ES-I3 (cell line): Measurements from ENCODE around the gene ATP13A3.

Experiments used
- H3K36me3 ChIP-seq: 2 replicates; pipeline ENCODE4 v1.6.1; 2013; ENCODE audit warnings: mild to moderate bottlenecking, low read length, control low read depth, moderate library complexity; ENCODE audit not compliant: insufficient read depth
- H3K4me1 ChIP-seq: 2 replicates; pipeline ENCODE4 v1.6.1; 2013; ENCODE audit warnings: mild to moderate bottlenecking, control low read depth, low read length; ENCODE audit not compliant: insufficient read depth
- H3K9ac ChIP-seq: 2 replicates; pipeline ENCODE4 v1.6.1; 2013; ENCODE audit warnings: low read depth, mild to moderate bottlenecking, low read length, moderate library complexity
- H3K9me3 ChIP-seq: 2 replicates; pipeline ENCODE4 v1.6.1; 2013; ENCODE audit warnings: mild to moderate bottlenecking, low read length, moderate library complexity; ENCODE audit not compliant: control insufficient read depth, insufficient read depth

ATP13A3 gene

DNA sequence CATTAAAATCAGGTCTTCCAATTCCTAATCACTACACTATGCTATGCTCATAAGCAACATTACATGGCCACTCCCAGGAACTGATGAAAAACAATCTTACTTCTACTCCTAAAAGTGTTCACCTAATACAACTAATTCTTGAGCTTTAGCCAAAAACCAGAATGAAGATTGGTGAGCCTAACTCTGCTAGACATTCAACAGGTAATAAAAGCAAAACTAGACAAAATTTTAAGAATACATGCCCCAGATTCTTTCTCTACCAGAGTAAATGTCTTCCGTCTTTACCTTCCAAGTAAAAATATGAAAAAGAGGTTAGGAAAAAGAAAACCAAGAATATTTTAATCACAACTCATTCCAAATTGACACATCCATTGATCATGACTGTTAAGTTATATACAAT is 31.3 kb downstream of the ATP13A3 start:
- H3K9me3 ChIP-seq: no peaks in the 10 kb centered on the region
- H3K36me3 ChIP-seq: no peaks in the 10 kb centered on the region; the same call in 1 of the 2 replicates

DNA sequence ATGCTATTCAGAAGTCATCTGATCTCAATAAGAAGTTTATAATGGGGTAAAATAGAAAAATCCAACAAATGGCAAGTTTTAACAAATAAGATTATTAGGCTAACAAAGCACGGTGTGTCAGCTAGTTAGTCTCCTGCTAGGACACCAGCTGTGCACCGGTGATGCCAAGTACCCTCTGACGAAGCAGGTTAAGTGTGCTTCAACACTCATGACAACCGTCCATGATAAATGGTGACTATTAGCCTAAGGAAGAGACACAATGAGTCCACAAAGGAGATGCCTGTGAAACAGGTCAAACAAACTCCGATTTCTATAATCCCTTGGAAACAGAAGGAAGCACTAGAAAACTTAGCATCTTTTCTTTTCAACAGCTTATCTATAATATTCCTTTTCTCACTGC is 36.5 kb downstream of the ATP13A3 start:
- Histone ChIP-seq H3K4me1 (no peaks in the 10 kb centered on the region), H3K36me3 (peaks cover 6% of the 10 kb centered on the region), H3K9me3 (no peaks in the 10 kb centered on the region), H3K9ac (no peak overlapping the region)

More for the DNA sequence above, 31.3 kb downstream of the ATP13A3 start:
- Histone ChIP-seq H3K4me1 (no peaks in the 10 kb centered on the region), H3K9ac (no peak overlapping the region)

DNA sequence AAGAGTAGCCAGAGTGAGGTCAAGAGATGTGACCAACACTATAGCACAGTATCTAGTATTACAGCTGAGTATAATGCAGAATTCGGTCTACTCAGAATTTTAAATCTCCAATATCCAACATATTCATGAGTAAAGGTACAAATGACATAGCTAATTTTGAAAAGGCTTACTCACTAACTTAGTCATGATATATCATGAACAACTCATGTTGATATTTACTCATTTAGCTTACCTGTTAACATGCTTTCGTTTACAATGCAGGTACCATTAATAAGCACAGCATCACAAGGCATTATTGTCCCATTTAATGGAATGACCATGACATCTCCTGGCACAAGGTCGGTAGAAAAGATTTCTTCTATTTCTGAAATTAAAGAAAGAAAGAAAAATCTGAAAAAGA is 36.9 kb downstream of the ATP13A3 start:
- H3K9ac ChIP-seq: no peak overlapping the region
- no peaks in the 10 kb centered on the region for H3K9me3 ChIP-seq
- H3K36me3 ChIP-seq: peaks cover 6% of the 10 kb centered on the region
- H3K4me1 ChIP-seq: no peaks in the 10 kb centered on the region

- Histone ChIP-seq H3K4me1 (no peaks in the 10 kb centered on the region), H3K36me3 (peaks cover 6% of the 10 kb centered on the region; the same call in 1 of the 2 replicates), H3K9me3 (no peaks in the 10 kb centered on the region), H3K9ac (no peak overlapping the region)
Measured at GRCh38 chr3:194447657-194448056, 39.1 kb downstream of the ATP13A3 start.

- Histone ChIP-seq H3K36me3 (peaks cover 6% of the 10 kb centered on the region; the same call in 1 of the 2 replicates), H3K9ac (no peak overlapping the region), H3K4me1 (no peaks in the 10 kb centered on the region), H3K9me3 (no peaks in the 10 kb centered on the region)
Measured at GRCh38 chr3:194447161-194447560, 39.6 kb downstream of the ATP13A3 start.

DNA sequence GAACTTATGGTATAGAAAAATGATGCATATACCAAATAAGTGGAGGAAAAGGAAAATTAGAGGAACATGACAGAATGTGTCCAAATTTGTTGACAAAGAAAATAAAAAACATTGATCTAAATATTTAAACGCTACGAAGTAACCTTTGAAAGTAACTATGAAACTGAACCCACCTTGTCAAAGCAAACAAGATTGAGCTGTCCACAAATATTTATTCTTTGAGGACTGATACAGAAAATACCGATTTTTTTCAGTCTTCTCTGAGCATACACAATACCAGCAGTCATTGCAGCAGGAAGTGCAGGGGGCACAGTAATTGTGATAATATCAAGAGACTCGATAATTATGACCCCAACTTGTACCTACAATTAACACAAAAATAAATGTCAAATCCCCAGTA is 40.0 kb downstream of the ATP13A3 start:
- H3K4me1 ChIP-seq: no peaks in the 10 kb centered on the region
- H3K9me3 ChIP-seq: no peaks in the 10 kb centered on the region
- H3K9ac ChIP-seq: no peak overlapping the region
- H3K36me3 ChIP-seq: peaks cover 6% of the 10 kb centered on the region; the same call in 1 of the 2 replicates

- Histone ChIP-seq H3K36me3 (peaks cover 6% of the 10 kb centered on the region; the same call in 1 of the 2 replicates), H3K4me1 (no peaks in the 10 kb centered on the region), H3K9me3 (no peaks in the 10 kb centered on the region), H3K9ac (no peak overlapping the region)
Measured at GRCh38 chr3:194446172-194446571, 40.6 kb downstream of the ATP13A3 start.

DNA sequence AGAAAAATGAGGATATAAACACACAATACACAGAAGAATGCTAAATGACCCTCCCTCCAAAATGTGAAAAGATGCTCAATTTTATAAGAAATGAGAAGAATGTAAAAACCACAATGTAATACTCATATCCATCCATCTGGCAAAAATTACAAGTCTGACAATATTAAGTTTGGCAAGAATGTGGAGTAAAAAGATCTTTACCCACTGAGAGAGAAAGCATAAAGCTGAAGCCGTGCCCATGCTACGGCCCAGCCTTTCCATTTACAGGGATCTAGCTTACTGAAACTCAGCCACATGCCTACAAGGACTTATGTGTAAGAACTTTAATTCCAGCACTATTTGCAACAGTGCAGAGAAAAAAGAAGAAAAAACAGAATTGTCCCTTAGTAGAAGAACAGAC is 42.9 kb downstream of the ATP13A3 start:
- no peak overlapping the region for H3K9ac ChIP-seq
- H3K9me3 ChIP-seq: no peaks in the 10 kb centered on the region
- peaks cover 5% of the 10 kb centered on the region; the same call in 1 of the 2 replicates for H3K36me3 ChIP-seq
- H3K4me1 ChIP-seq: no peaks in the 10 kb centered on the region

- H3K9me3 ChIP-seq: no peaks in the 10 kb centered on the region
- H3K36me3 ChIP-seq: peaks cover 2% of the 10 kb centered on the region; the same call in 1 of the 2 replicates
- H3K4me1 ChIP-seq: no peaks in the 10 kb centered on the region
- H3K9ac ChIP-seq: no peak overlapping the region
Measured at GRCh38 chr3:194440756-194441155, 46.0 kb downstream of the ATP13A3 start.

GRCh38 chr3:194439881-194440550 is 46.8 kb downstream of the ATP13A3 start:
- H3K4me1 ChIP-seq: no peaks in the 10 kb centered on the region
- H3K9ac ChIP-seq: no peak overlapping the region
- H3K36me3 ChIP-seq: peaks cover 2% of the 10 kb centered on the region; the same call in 1 of the 2 replicates
- H3K9me3 ChIP-seq: no peaks in the 10 kb centered on the region

DNA sequence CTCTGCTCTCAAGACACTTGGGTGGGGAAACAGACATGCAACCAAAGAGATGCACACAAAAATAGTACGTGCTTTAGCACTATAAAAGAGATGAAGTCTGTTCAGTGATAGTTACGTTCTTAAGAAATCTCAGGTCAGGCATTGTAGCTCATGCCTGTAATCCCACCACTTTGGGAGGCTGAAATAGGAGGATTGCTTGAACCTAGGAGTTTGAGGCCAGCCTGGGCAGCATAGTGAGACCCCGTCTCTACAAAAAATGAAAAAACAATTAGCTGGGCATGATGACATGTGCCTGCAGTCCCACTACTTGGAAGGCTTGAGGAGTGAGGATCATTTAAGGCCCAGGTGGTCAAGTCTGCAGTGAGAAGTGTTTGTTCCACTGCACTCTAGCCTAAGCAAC is 52.3 kb downstream of the ATP13A3 start:
- Histone ChIP-seq H3K9me3 (no peaks in the 10 kb centered on the region), H3K9ac (no peak overlapping the region), H3K4me1 (no peaks in the 10 kb centered on the region), H3K36me3 (peaks cover 8% of the 10 kb centered on the region; the same call in 1 of the 2 replicates)

- Histone ChIP-seq H3K9ac (no peak overlapping the region), H3K9me3 (no peaks in the 10 kb centered on the region), H3K36me3 (peaks cover 6% of the 10 kb centered on the region; the same call in 1 of the 2 replicates), H3K4me1 (no peaks in the 10 kb centered on the region)
Measured at GRCh38 chr3:194431554-194431953, 55.2 kb downstream of the ATP13A3 start.

GRCh38 chr3:194425399-194425798 is 61.4 kb downstream of the ATP13A3 start:
- peaks cover 6% of the 10 kb centered on the region for H3K36me3 ChIP-seq
- H3K4me1 ChIP-seq: no peaks in the 10 kb centered on the region
- no peak overlapping the region for H3K9ac ChIP-seq
- no peaks in the 10 kb centered on the region for H3K9me3 ChIP-seq

DNA sequence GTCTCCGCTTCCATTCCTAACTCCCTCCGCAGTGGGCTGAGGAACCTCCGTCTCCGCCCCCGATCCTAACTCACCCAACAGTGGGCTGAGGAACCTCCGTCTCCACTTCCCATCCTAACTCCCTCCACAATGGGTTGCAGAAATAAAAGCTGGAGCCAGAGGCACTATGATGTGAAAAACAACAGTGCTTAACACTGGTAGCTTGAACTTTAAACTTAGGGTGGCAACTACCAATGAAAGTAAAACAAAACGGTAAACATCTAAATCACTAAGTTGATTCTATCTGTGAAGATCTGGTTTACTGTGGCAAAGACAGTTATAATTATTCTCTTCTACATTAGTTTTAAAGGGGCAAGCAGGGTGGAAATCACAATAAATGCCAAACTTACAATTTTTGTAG is 61.8 kb downstream of the ATP13A3 start:
- Histone ChIP-seq H3K9ac (no peak overlapping the region), H3K9me3 (no peaks in the 10 kb centered on the region), H3K4me1 (no peaks in the 10 kb centered on the region), H3K36me3 (peaks cover 6% of the 10 kb centered on the region)

- H3K9me3 ChIP-seq: no peaks in the 10 kb centered on the region
- H3K9ac ChIP-seq: no peak overlapping the region
- H3K4me1 ChIP-seq: no peaks in the 10 kb centered on the region
- H3K36me3 ChIP-seq: peaks cover 3% of the 10 kb centered on the region
Measured at GRCh38 chr3:194424373-194424772, 62.4 kb downstream of the ATP13A3 start.
